PC-3 (cell line): ENCODE data around the gene MYL1. TPM values are rescaled to one million over a fixed set of nuclear protein-coding genes. Genes with fewer than 3 reads are reported as not detected.

Experiments
- ATAC-seq: fragments of 200-7000 bp; cut with Tn5 transposase; 2 replicates; pipeline ENCODE4 v1.9.1; 2020; ENCODE audit warnings: mild to moderate bottlenecking, moderate library complexity
- BruUV-seq: library from RNA; stranded (reverse); fragments of 400-500 nt; replicated peaks from 2 replicates; lab custom pipeline; 2021; lab: Mats Ljungman, UMichigan
- CTCF ChIA-PET: fragments of 300-600 bp; sonication (Branson Sonifier 250); formaldehyde crosslinking; loops from one replicate; lab custom pipeline; 2022; ENCODE audit warnings: antibody characterized with exemption; lab: Charles Lee
- POLR2A ChIA-PET: fragments of 300-600 bp; sonication (Branson Sonifier 250); formaldehyde crosslinking; loops from one replicate; lab custom pipeline; 2022; ENCODE audit warnings: antibody characterized with exemption; ENCODE audit not compliant: unreplicated experiment; lab: Charles Lee
- DNase-seq: peaks from one replicate; pipeline ENCODE4 v3.0.0-alpha.2; 2015
- H2AFZ ChIP-seq: fragments of 300-600 bp; sonication (generic); 2 replicates; pipeline ENCODE4 v1.6.0; 2016; ENCODE audit warnings: antibody characterized with exemption, low read length
- H3F3A ChIP-seq: fragments of 300-600 bp; sonication (generic); one replicate; pipeline ENCODE4 v1.6.0; 2017; ENCODE audit warnings: antibody characterized with exemption, low read length, control low read depth, mild to moderate bottlenecking; ENCODE audit not compliant: unreplicated experiment
- H3K27ac ChIP-seq: fragments of 300-600 bp; sonication (generic); 2 replicates; pipeline ENCODE4 v1.5.1; 2016; ENCODE audit warnings: mild to moderate bottlenecking, low read length
- H3K27me3 ChIP-seq: fragments of 300-600 bp; sonication (generic); 2 replicates; pipeline ENCODE4 v1.6.1; 2016; ENCODE audit warnings: low read length, mixed read lengths
- H3K36me3 ChIP-seq: fragments of 300-600 bp; sonication (generic); 2 replicates; pipeline ENCODE4 v1.6.1; 2016; ENCODE audit warnings: low read depth, mixed run types, low read length, mixed read lengths
- H3K4me1 ChIP-seq: fragments of 300-600 bp; sonication (generic); 2 replicates; pipeline ENCODE4 v1.5.1; 2016; ENCODE audit warnings: low read length; ENCODE audit not compliant: insufficient read depth
- H3K4me2 ChIP-seq: fragments of 300-600 bp; sonication (generic); 2 replicates; pipeline ENCODE4 v1.6.0; 2016; ENCODE audit warnings: low read length
- H3K4me3 ChIP-seq: fragments of 300-600 bp; sonication (generic); 2 replicates; pipeline ENCODE4 v1.5.1; 2016; ENCODE audit warnings: mild to moderate bottlenecking, low read length, mixed read lengths
- H3K79me2 ChIP-seq: fragments of 300-600 bp; sonication (generic); 2 replicates; pipeline ENCODE4 v1.6.1; 2017; ENCODE audit warnings: low read length, mixed read lengths
- H3K9ac ChIP-seq: fragments of 300-600 bp; sonication (generic); 2 replicates; pipeline ENCODE4 v1.6.0; 2016; ENCODE audit warnings: mild to moderate bottlenecking, low read length
- H3K9me2 ChIP-seq: fragments of 300-600 bp; sonication (generic); replicated peaks from 2 replicates; pipeline ENCODE4 v1.6.1; 2016; ENCODE audit warnings: mixed run types, low read length, mixed read lengths
- H3K9me3 ChIP-seq: fragments of 300-600 bp; sonication (generic); 2 replicates; pipeline ENCODE4 v1.6.1; 2016; ENCODE audit warnings: low read length, mixed read lengths
- H4K20me1 ChIP-seq: fragments of 300-600 bp; sonication (generic); 2 replicates; pipeline ENCODE4 v1.6.1; 2016; ENCODE audit warnings: low read length, mixed read lengths
- CTCF ChIP-seq: fragments of 300-600 bp; sonication (generic); conservative IDR thresholded peaks from 2 replicates; pipeline ENCODE4 v1.5.1; 2017; ENCODE audit warnings: antibody characterized with exemption, low read depth, mild to moderate bottlenecking, low read length
- EZH2 ChIP-seq: fragments of 300-600 bp; sonication (generic); IDR thresholded peaks from one replicate; pipeline ENCODE4 v1.6.1; 2017; ENCODE audit warnings: antibody characterized with exemption, mild to moderate bottlenecking, low read length; ENCODE audit not compliant: unreplicated experiment
- EZH2phosphoT487 ChIP-seq: fragments of 300-600 bp; sonication (generic); IDR thresholded peaks from 2 replicates; pipeline ENCODE4 v1.6.1; 2018; ENCODE audit warnings: mild to moderate bottlenecking, antibody characterized with exemption, low read length, borderline replicate concordance
- intact Hi-C: fragments of 100-400 bp; cut with micrococcal nuclease; formaldehyde crosslinking; loops from 2 replicates; pipeline ENCODE4 v1.9.0; 2023
- total RNA-seq: library from RNA; depleted of rRNA; stranded (reverse); fragments of >200 nt; gene quantifications from 2 replicates; pipeline ENCODE4 v1.2.3, GENCODE V29; 2014

Gene MYL1
- total RNA-seq, 1 experiment from 2014 or later = not detected

- peaks cover 28% of the 10 kb centered on the region for H3K27me3 ChIP-seq
- no peak overlapping the region for H3K4me3 ChIP-seq
- no peaks in the 10 kb centered on the region for H3K9me3 ChIP-seq
- no peaks in the 10 kb centered on the region for H3K4me1 ChIP-seq
- ChIA-PET CTCF (no interaction called here), POLR2A (no interaction called here)
- H3F3A ChIP-seq = no peaks in the 10 kb centered on the region
- no peaks in the 10 kb centered on the region for H3K9me2 ChIP-seq
- DNase-seq = no peak
- no peak for ATAC-seq
- H2AFZ ChIP-seq = no peak overlapping the region
- no peaks in the 10 kb centered on the region for H4K20me1 ChIP-seq
- no peak overlapping the region for H3K4me2 ChIP-seq
- H3K9ac ChIP-seq = no peak overlapping the region
- no peak overlapping the region for H3K27ac ChIP-seq
- no peak for TF ChIP-seq EZH2phosphoT487
- TF ChIP-seq CTCF = no peak
- TF ChIP-seq EZH2 = no peak
- no TSS peak for BruUV-seq
- H3K36me3 ChIP-seq = no peaks in the 10 kb centered on the region
- intact Hi-C loops = no loop called here
- H3K79me2 ChIP-seq = no peaks in the 10 kb centered on the region
These were observed 12.6 kb downstream of the MYL1 start for GRCh38 chr2:210302326-210302725.

GRCh38 chr2:210299866-210300373 is 15.1 kb downstream of the MYL1 start:
- ATAC-seq (no peak), DNase-seq (no peak)
- no peak for TF ChIP-seq EZH2
- no peak for TF ChIP-seq EZH2phosphoT487
- no peak for TF ChIP-seq CTCF
- H4K20me1 ChIP-seq = no peaks in the 10 kb centered on the region
- H3K4me1 ChIP-seq = no peaks in the 10 kb centered on the region
- H3K79me2 ChIP-seq = no peaks in the 10 kb centered on the region
- H3K4me2 ChIP-seq = no peak overlapping the region
- no peaks in the 10 kb centered on the region for H3K9me2 ChIP-seq
- ChIA-PET POLR2A (no interaction called here), CTCF (no interaction called here)
- no peak overlapping the region for H3K9ac ChIP-seq
- intact Hi-C loops = no loop called here
- peaks cover 22% of the 10 kb centered on the region; the same call in 1 of the 2 replicates for H3K27me3 ChIP-seq
- no peak overlapping the region for H3K27ac ChIP-seq
- no peak overlapping the region for H2AFZ ChIP-seq
- BruUV-seq = no TSS peak
- H3F3A ChIP-seq = no peaks in the 10 kb centered on the region
- H3K4me3 ChIP-seq = no peak overlapping the region
- no peaks in the 10 kb centered on the region for H3K36me3 ChIP-seq
- H3K9me3 ChIP-seq = no peaks in the 10 kb centered on the region

GRCh38 chr2:210288408-210288807 is 26.6 kb downstream of the MYL1 start:
- H3K9ac ChIP-seq = no peak overlapping the region
- intact Hi-C loops = no loop called here
- no peaks in the 10 kb centered on the region for H3K4me1 ChIP-seq
- H3K4me3 ChIP-seq = no peak overlapping the region
- no peaks in the 10 kb centered on the region for H3F3A ChIP-seq
- ATAC-seq = no peak
- H2AFZ ChIP-seq = no peak overlapping the region
- H4K20me1 ChIP-seq = no peaks in the 10 kb centered on the region
- CTCF ChIA-PET = no interaction called here
- no peak overlapping the region for H3K4me2 ChIP-seq
- no peaks in the 10 kb centered on the region for H3K9me2 ChIP-seq
- no peak overlapping the region for H3K27ac ChIP-seq
- TF ChIP-seq CTCF (no peak), EZH2phosphoT487 (no peak), EZH2 (no peak)
- no peaks in the 10 kb centered on the region for H3K36me3 ChIP-seq
- no peaks in the 10 kb centered on the region for H3K79me2 ChIP-seq
- H3K27me3 ChIP-seq = peaks cover 9% of the 10 kb centered on the region; the same call in 1 of the 2 replicates
- H3K9me3 ChIP-seq = 0 out of 2 replicates have a peak, but pooled peaks cover 4% of the 10 kb centered on the region
- BruUV-seq = no TSS peak
- DNase-seq = no peak
- POLR2A ChIA-PET = no interaction called here
